ENCODE results near the gene SEZ6L. TPM values are rescaled to one million over a fixed set of nuclear protein-coding genes. Genes with fewer than 3 reads are reported as not detected.

The SEZ6L gene
- total RNA-seq, 1 donor from 2014 or later = 109 TPM

GRCh38 chr22:26336773-26337172, 167.5 kb downstream of the SEZ6L start:
- Mint-ChIP-seq H3K27me3 (ENCODE audit: unreplicated experiment) (peaks cover 8% of the 10 kb centered on the region), H3K27ac (ENCODE audit: unreplicated experiment) (no peak overlapping the region), H3K9me3 (ENCODE audit: unreplicated experiment) (no peaks in the 10 kb centered on the region), H3K4me3 (ENCODE audit: unreplicated experiment) (no peak overlapping the region), H3K4me1 (ENCODE audit: low read depth, unreplicated experiment) (no peaks in the 10 kb centered on the region), H3K36me3 (ENCODE audit: unreplicated experiment) (peaks cover 19% of the 10 kb centered on the region)
- no peak for DNase-seq
- no peak for TF ChIP-seq CTCF (IDR thresholded peaks at IDR 0.05; ENCODE audit: partially characterized antibody, unreplicated experiment)

GRCh38 chr22:26339755-26340154, 170.5 kb downstream of the SEZ6L start:
- Mint-ChIP-seq H3K4me1 (ENCODE audit: low read depth, unreplicated experiment) (no peaks in the 10 kb centered on the region), H3K36me3 (ENCODE audit: unreplicated experiment) (peaks cover 20% of the 10 kb centered on the region), H3K27me3 (ENCODE audit: unreplicated experiment) (peaks cover 10% of the 10 kb centered on the region), H3K9me3 (ENCODE audit: unreplicated experiment) (no peaks in the 10 kb centered on the region), H3K4me3 (ENCODE audit: unreplicated experiment) (no peak overlapping the region), H3K27ac (ENCODE audit: unreplicated experiment) (no peak overlapping the region)
- no peak for TF ChIP-seq CTCF (IDR thresholded peaks at IDR 0.05; ENCODE audit: partially characterized antibody, unreplicated experiment)
- DNase-seq = no peak

- Mint-ChIP-seq H3K9me3 (ENCODE audit: unreplicated experiment) (peaks cover under 1% of the 10 kb centered on the region), H3K4me1 (ENCODE audit: low read depth, unreplicated experiment) (no peaks in the 10 kb centered on the region), H3K36me3 (ENCODE audit: unreplicated experiment) (peaks cover 13% of the 10 kb centered on the region), H3K27me3 (ENCODE audit: unreplicated experiment) (peaks cover 11% of the 10 kb centered on the region), H3K27ac (ENCODE audit: unreplicated experiment) (no peak overlapping the region), H3K4me3 (ENCODE audit: unreplicated experiment) (no peak overlapping the region)
- no peak for TF ChIP-seq CTCF (IDR thresholded peaks at IDR 0.05; ENCODE audit: partially characterized antibody, unreplicated experiment)
- no peak for DNase-seq
Measured at GRCh38 chr22:26342745-26343410, 173.6 kb downstream of the SEZ6L start.

- Mint-ChIP-seq H3K27me3 (ENCODE audit: unreplicated experiment) (peaks cover 11% of the 10 kb centered on the region), H3K27ac (ENCODE audit: unreplicated experiment) (no peak overlapping the region)
Measured at GRCh38 chr22:26345496-26345895, 176.2 kb downstream of the SEZ6L start.

More at GRCh38 chr22:26345496-26345895, 176.2 kb downstream of the SEZ6L start:
- no peak for TF ChIP-seq CTCF (IDR thresholded peaks at IDR 0.05; ENCODE audit: partially characterized antibody, unreplicated experiment)
- Mint-ChIP-seq H3K4me3 (ENCODE audit: unreplicated experiment) (no peak overlapping the region), H3K9me3 (ENCODE audit: unreplicated experiment) (peaks cover 2% of the 10 kb centered on the region), H3K36me3 (ENCODE audit: unreplicated experiment) (peaks cover 13% of the 10 kb centered on the region), H3K4me1 (ENCODE audit: low read depth, unreplicated experiment) (no peaks in the 10 kb centered on the region)
- no peak for DNase-seq
